GM19035 (cell line): ENCODE results near the gene NCAPH2.

ENCODE experiments used
- ATAC-seq: cut with Tn5 transposase; IDR thresholded peaks from one replicate; pipeline ENCODE4 v1.9.1; 2021; ENCODE audit not compliant: unreplicated experiment

The NCAPH2 gene

GRCh38 chr22:50473855-50474671 lies 34.0 kb upstream of the NCAPH2 start:
- ATAC-seq: peak; percentile 7

DNA sequence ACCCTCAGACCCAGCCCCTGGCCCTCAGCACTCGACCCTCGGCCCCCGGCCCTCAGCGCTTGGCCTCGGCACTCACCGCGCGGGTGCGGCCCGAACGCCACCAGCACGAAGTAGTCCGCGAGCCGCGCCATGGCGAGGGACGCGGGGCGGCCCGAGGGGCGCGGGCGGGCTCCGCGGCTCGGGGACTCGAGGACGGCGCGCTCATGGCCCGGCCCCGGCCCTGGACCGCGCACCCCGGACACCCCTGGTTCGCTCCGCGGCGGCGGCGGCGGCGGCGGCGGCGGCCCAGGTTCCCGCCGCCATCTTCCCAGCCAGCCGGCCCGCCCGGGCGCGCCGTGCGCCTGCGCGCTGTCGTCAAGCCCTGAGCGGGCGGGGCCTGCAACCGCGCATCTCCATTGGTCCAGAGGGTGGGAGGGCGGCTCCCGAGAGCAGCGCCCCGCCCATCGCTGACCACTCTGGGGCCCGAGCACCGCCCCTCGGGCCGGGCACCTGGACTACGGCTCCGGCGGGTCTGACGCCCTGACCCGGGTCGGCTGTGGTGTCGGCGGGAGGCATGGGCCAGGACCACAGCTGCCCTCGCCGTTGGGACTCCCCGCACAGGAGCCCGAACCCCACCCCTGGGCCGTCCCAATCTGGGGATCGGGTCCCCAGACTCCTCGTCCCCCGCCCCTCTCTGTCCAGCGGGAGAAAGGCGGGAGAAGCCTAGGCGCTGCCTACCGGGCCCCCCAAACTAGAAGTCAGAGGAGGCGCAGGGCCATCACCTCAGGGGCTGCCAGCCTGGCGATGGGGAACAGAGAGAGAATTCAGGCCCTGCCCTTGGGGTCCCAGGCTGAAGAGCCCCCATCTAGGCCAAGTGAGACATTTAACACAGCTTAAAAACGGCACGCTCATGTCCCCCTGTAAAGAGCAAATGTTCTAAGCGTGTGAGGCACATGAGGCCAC lies 33.0 kb upstream of the NCAPH2 start, which contains the start of gene SBF1:
SBF1 (minus strand) TSS at position 326 of the 942 bp plus-strand sequence; CDS start at position 131, 195 bp downstream.
- ATAC-seq: peak; percentile 66

- no peak for ATAC-seq
Measured at GRCh38 chr22:50475652-50476002, 32.4 kb upstream of the NCAPH2 start.

DNA sequence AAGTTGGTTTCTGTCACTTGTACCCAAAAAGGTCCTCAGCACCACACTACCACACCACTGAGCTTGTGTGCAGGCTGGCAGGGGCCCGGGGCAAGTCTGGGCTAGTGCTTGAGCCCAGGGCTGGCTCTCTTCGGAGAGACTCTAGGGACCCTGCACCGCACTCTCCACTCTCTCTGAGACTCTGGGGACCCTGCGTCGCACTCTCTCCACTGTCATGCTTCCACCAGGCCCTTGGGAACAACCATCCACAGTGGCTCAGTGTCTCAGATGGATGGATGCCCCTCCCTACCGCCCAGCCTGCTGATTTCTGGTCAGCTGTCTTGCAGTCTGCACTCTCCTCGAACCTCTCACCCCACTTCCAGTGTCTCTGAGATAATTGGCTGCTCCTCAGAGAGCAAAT lies 31.2 kb upstream of the NCAPH2 start:
- ATAC-seq: no peak

GRCh38 chr22:50477923-50478322 lies 30.1 kb upstream of the NCAPH2 start:
- ATAC-seq: no peak

DNA sequence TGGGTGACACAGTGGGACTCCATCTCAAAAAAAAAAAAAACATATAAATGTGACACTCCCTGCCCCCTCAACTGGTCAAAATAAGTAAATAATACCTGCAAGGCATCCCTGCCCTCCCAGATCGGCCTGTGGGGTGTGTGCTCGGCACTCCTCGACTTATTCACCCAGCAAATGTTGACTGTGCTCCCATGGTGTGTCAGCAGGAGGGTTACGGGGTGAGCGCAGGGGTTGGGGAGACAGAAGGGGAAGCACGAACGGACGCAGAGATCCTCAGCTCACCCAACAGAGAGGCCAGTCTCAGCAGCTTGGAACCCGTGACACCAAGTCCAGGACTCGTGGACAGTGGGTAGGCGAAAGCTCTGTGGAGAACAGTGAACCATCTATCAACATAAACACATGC lies 28.3 kb upstream of the NCAPH2 start:
- no peak for ATAC-seq

DNA sequence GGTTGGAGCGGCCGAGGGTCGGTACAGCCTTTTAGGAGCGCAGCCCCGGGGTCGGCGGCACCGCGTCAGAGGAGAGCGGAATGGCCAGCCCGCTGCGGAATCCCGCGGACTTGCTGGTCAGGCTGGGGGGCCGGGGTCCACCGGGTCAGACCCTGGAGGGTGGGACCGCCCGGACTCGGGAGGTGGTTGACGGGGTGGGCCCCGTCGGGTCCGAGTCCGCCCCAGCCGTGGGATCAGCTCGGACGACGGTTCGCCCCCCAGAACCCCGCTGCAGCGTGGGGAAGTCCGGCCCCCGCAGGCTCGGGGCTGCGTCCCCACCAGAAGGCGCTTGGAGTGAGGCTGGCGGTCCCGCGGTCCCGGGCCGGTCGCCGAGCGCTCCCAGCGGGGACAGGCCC lies 27.0 kb upstream of the NCAPH2 start:
- no peak for ATAC-seq

- ATAC-seq: no peak
Measured at GRCh38 chr22:50481440-50482106, 26.5 kb upstream of the NCAPH2 start, which contains the start of gene ADM2. ADM2 (plus strand) TSS chr22:50481543; CDS start chr22:50481848, 305 bp downstream.

DNA sequence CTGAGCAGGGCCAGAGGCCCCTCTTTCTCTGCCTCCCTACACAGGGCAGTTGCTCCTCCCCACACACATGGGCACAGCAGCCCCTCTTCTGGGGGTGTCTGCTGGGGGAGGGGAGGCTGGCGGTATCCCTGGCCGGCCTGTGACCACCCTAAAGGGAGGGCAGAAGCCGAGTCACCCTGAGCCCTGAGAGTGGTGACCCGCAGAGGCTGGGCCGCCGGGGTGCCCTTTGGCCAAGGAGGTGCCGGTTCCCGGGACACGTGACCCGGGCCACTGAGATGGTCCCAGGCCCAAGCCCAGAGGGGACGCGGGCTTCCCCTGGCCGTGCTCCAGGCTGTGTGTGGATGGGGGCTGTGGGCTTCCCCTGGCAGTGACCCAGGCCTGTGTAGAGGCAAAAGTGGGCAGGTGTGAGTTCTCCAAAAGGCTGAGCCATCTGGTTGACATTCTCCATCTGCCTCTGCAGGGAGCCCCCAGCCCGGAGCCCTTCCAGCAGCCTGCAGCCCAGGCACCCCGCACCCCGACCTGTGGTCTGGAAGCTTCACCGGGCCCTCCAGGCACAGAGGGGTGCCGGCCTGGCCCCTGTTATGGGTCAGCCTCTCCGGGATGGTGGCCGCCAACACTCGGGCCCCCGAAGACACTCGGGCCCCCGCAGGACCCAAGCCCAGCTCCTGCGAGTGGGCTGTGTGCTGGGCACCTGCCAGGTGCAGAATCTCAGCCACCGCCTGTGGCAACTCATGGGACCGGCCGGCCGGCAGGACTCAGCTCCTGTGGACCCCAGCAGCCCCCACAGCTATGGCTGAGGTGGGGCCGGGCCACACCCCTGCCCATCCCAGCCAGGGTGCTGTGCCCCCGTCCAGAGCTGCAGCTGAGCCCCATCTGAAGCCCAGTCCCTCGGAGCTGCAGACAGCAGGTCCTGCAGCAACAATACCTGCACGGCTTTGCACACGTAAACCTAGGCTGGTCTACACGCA lies 25.6 kb upstream of the NCAPH2 start:
- no peak for ATAC-seq

DNA sequence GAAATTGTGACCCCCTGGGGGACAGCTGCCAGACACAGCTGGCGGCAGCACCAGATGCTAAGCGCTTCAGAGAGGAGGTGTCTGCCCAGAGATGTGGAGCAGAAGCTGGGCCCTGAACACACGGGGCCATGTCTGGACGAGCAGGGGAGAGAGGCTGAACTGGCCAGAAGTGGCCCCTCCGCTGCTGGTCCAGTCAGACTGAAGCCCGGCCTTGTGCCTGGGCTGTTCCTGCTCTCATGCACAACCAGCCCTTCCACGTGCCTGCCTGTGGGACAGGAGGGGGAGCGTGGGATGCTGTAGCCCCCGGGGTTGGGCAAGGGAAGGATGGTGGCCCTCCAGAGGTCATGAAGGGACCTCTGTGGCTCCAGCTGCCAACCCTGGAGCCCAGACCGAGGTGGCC lies 24.9 kb upstream of the NCAPH2 start:
- ATAC-seq: no peak

DNA sequence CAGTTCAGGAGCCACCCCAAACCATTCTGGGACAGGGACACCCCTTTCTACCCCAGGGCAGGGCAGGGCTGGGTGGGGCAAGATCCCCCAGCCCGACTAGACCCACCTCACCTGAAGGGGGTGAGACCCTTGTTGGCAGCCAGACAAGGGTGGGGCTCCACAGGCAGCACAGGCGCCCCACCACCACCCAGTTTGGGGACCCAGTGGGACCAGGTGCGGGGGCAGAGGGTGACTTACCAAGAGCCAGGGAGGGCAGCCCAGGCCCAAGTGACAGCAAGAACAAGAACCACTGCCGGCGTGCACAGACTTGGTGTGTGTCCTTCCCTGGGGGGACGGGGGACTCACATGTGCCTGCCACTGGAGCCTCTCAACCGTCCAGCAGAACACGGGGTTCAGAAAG lies 24.5 kb upstream of the NCAPH2 start:
- ATAC-seq: no peak

DNA sequence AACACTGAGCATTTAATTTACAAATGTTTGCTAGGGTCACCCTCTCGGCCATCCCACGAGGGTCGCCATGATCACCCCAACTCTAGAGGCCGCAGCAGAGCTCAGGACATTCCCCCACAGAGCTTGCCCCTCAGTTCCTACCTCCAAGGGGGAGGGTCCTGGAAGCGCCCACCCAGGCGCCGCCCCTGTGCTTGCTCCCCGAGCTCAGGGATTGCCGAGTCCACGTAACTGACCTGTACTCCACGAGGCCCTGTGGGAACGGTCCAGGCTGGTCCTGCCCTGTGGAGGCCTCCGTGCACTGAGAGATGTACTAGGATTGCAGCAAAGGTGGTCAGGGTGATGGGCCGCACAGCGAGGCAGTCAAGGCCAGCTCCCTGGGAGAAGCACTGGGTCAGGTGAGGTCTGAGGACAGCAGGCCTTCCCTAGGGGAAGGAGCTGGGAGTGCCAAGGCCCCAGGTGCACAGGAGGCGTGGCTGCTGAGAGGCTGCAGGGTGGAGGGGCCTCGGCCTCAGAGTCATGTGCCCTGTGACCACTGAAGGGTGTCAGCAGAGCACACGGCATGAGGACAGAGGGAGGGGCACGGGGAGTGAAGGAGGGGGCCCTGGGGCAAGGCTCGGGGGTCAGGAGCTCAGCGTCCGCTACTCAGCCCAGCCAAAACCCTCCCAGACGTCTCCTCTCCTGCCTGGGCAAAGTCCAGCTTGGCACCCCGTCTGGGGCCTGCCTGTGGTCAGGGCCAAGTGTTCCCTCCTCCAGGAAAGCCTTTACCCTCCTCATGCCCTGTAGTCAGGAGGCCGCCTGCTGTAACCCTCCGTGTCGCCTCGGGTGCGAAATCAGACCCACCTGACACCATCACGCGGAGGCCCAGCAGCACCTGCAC lies 23.8 kb upstream of the NCAPH2 start:
- ATAC-seq: no peak

- no peak for ATAC-seq
Measured at GRCh38 chr22:50485221-50486131, 22.5 kb upstream of the NCAPH2 start.

DNA sequence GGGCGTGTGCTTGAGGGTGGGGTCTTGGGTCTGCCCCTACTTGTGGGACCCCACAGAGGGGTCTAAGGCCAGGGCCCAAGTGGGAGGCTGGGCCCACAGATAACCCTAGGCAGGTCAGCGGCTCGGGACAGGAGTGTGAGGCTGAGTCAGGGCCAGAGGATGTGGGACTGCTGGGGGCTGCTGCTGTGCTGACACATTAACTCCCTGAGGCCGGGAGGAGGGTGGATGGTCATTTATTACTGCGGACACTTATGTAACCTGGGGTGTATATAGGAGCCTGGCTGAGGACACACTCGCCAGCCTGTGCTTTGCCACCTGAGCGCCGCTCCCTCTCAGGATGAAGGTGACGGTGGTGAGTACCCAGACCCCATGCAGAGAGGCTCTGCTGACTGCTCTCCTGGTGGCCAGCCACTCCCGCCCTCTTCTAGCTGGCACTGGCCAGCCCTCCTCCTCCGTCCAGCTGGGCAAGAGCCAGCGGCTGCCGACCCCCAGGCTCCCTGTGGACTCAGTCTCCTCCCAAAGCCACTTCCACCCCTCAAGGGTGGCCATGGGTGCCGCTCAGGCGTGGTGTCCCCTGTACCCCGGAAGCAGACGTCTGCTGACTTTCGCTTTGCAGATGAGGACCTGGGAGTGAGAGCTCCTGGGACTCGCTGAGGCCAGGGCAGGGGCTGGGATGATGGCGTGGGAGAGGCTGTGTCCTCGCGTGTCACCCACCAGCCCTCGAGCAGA lies 21.3 kb upstream of the NCAPH2 start, which contains the start of gene MIOX:
MIOX (plus strand) TSS at position 299 of the 729 bp plus-strand sequence; CDS start at position 338, 39 bp downstream.
- no peak for ATAC-seq

DNA sequence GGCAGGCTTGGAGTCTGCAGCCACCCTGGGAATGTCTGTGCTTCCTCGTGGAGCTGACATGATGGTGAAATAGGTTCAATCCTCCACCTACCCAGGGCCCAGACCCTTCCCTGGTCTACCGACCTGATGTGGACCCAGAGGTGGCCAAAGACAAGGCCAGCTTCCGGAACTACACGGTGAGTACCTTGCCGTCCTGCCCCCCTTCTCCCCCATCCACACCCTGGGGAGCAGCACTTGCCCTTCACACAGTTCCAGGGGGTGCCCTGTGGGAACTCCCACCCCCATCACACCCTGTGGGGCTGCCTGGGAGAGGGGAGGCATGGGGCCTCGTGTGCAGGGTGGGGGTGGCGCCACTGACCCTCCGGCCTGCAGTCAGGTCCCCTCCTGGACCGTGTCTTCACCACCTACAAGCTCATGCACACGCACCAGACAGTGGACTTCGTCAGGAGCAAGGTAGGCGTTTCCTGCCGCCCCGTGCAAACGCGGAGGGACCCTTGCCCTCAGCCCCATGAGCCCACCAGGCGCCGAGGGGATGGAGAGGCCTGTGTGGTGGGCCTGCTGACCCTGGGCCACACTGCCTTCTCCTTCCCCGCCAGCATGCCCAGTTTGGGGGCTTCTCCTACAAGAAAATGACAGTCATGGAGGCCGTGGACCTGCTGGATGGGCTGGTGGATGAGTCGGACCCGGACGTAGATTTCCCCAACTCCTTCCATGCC lies 20.6 kb upstream of the NCAPH2 start:
- ATAC-seq: no peak

DNA sequence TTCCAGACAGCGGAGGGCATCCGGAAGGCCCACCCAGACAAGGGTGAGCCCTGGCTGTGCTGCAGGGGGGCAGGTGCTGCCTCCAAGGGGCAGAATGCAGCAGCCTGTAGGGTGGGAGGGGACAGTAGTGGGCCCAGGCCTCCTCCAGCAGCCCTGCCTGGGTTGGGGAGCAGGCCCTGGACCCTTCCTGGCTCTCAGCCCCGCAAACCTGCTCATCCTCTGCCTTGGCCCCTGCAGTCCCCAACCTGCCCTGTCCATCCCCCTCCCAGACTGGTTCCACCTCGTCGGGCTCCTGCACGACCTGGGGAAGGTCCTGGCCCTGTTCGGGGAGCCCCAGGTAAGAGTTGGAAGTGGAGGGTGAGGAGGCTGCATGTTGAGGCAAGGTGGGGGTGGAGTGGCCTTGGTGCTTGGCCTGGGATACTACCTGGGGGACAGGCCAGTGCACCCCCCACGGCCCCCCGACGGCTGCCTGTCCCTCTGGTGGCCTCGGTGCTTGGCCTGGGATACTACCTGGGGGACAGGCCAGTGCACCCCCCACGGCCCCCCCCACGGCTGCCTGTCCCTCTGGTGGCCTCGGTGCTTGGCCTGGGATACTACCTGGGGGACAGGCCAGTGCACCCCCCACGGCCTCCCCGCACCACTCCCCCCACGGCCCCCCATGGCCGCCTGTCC lies 19.9 kb upstream of the NCAPH2 start:
- no peak for ATAC-seq
